Measurements from ENCODE around the gene FLT3. TPM values are rescaled to one million over a fixed set of nuclear protein-coding genes. Genes with fewer than 3 reads are reported as not detected.

The FLT3 gene
- total and polyA plus RNA-seq, 7 donors, result 0.23 to 3.5 (median 2.0) TPM; not detected in 1

DNA sequence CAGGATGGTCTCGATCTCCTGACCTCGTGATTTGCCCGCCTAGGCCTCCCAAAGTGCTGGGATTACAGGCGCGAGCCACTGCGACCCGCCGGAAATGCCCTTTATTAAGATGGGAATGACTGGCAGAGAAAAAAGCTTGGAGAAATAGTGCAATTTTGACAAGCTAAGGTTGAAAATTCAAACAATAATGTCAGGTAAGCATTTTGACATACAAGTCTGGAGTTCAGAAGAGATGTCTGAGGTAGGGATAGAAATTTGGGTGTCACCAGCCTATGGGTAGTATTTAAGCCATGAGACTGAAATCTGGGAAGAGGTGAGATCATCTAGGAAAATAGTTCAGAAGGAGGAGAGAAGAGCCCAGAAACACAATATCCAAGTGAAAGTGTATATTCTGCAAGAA is 20.8 kb upstream of the FLT3 start:
- H3K4me3 ChIP-seq, result no peak overlapping the region
- DNase-seq, result no peak
- peaks cover 0 to 6% (median 0%) of the 10 kb centered on the region in 4 donors for H3K4me1 ChIP-seq
- peaks cover 0 to 19% (median 0%) of the 10 kb centered on the region in 3 donors for H3K27me3 ChIP-seq
- no peak overlapping the region for H3K27ac ChIP-seq
- intact Hi-C loops (cut with DNase I), result no loop called here
- H3K36me3 ChIP-seq, result no peaks in the 10 kb centered on the region
- no peaks in the 10 kb centered on the region for H3K9me3 ChIP-seq
- TF ChIP-seq POLR2A (IDR thresholded peaks at IDR 0.05) (no peak), EP300 (IDR thresholded peaks at IDR 0.05) (no peak), CTCF (IDR thresholded peaks at IDR 0.05) (no peak), POLR2AphosphoS5 (IDR thresholded peaks at IDR 0.05) (no peak)
- WGBS, 2 donors, result 96% methylated on average over 8 of the region's 8 CpGs

DNA sequence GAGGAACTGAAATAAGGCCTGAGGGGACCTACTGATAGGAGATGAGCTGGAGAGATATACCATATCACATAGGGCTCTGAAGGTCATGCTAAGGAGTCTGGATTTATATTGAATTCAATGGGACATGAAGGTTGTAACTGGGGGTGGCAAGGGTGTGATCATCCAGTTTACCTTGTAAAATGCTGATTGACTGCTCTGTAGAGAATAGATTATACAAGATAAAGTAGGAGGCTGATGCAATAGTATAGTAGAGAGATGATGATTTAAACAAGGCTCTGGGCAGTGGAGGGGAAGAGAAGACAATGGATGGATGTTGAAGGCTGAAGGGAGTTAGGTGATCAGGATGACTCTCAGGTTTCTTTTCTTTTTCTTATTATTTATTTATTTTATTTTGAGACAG is 19.9 kb upstream of the FLT3 start:
- intact Hi-C loops (cut with DNase I), result no loop called here
- Histone ChIP-seq H3K4me1 (peaks cover 0 to 6% (median 0%) of the 10 kb centered on the region in 4 donors), H3K36me3 (no peaks in the 10 kb centered on the region), H3K27me3 (peaks cover 0 to 19% (median 0%) of the 10 kb centered on the region in 3 donors), H3K4me3 (no peak overlapping the region), H3K9me3 (no peaks in the 10 kb centered on the region), H3K27ac (no peak overlapping the region)
- TF ChIP-seq POLR2A (IDR thresholded peaks at IDR 0.05) (no peak), EP300 (IDR thresholded peaks at IDR 0.05) (no peak), POLR2AphosphoS5 (IDR thresholded peaks at IDR 0.05) (no peak), CTCF (IDR thresholded peaks at IDR 0.05) (no peak)
- no peak for DNase-seq

DNA sequence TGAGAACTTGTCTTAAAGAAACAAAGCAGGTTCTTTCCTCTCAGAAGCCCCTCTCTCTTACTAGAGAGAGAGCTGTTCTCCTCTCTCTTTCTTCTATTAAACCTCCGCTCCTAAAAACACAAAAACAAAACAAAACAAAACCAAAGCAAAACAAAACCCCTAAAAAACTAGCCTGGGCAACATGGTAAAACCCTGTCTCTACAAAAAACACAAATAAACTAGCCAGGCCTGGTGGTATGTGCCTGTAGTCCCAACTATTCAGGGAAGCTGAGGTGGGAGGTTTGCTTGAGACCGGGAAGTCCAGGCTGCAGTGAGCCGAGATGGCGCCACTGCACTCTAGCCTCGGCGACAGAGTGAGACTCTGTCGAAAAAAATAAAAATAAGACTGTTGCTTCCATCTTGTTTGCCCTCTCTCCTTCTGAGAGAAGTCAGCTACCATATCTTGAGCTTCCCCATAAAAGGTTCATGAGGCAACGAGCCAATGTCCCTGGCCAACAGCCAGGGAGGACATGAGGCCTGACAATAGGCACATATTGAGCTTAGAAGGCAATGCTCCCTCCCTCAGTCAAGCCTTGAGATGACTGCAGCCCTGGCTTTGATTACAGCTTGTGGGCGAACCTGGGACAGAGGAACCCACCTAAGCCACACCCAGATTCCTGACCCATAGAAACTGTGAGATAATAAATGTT is 17.5 kb upstream of the FLT3 start:
- DNase-seq, result no peak
- H3K9me3 ChIP-seq, result no peaks in the 10 kb centered on the region
- peaks cover 0 to 6% (median 0%) of the 10 kb centered on the region in 4 donors for H3K4me1 ChIP-seq
- TF ChIP-seq POLR2A (IDR thresholded peaks at IDR 0.05) (no peak), CTCF (IDR thresholded peaks at IDR 0.05) (no peak), POLR2AphosphoS5 (IDR thresholded peaks at IDR 0.05) (no peak), EP300 (IDR thresholded peaks at IDR 0.05) (no peak)
- WGBS, 2 donors, result 65 to 77% methylated on average over 9 of the region's 9 CpGs
- no peak overlapping the region for H3K27ac ChIP-seq
- peaks cover 0 to 16% (median 0%) of the 10 kb centered on the region in 3 donors for H3K27me3 ChIP-seq
- no peak overlapping the region for H3K4me3 ChIP-seq
- intact Hi-C loops (cut with DNase I), result no loop called here
- no peaks in the 10 kb centered on the region for H3K36me3 ChIP-seq

DNA sequence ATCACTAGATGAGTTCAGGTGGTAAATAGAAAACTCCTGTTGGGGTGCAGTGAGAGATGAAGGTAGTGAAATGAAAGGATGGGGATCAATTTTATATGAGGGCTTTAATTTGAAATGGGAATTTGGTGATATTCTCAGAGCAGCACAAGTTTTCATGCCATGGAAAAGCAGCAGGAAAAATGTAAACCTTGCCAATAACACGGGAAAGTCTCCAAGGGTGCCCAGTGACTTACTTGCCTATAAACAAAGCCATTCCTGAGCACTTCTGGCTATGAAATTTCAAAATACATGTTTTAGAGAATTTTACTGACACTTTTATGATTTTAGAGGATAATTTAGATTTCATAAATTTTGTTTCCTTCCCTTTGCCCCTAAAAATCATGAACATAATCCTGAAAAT is 16.4 kb upstream of the FLT3 start:
- Histone ChIP-seq H3K36me3 (no peaks in the 10 kb centered on the region), H3K27ac (no peak overlapping the region), H3K9me3 (no peaks in the 10 kb centered on the region), H3K27me3 (peaks cover 0 to 16% (median 0%) of the 10 kb centered on the region in 3 donors), H3K4me1 (peaks cover 0 to 6% (median 0%) of the 10 kb centered on the region in 4 donors), H3K4me3 (no peak overlapping the region)
- 80 to 84% methylated on average over 1 of the region's 1 CpG for WGBS, 2 donors
- DNase-seq, result no peak
- intact Hi-C loops (cut with DNase I), result no loop called here
- TF ChIP-seq POLR2A (IDR thresholded peaks at IDR 0.05), result no peak
- TF ChIP-seq EP300 (IDR thresholded peaks at IDR 0.05), result no peak
- no peak for TF ChIP-seq CTCF (IDR thresholded peaks at IDR 0.05)
- no peak for TF ChIP-seq POLR2AphosphoS5 (IDR thresholded peaks at IDR 0.05)

- intact Hi-C loops (cut with DNase I), result no loop called here
- Histone ChIP-seq H3K27me3 (no peaks in the 10 kb centered on the region), H3K4me3 (no peak overlapping the region), H3K27ac (no peak overlapping the region), H3K9me3 (no peaks in the 10 kb centered on the region), H3K4me1 (no peaks in the 10 kb centered on the region), H3K36me3 (no peaks in the 10 kb centered on the region)
- 67 to 81% methylated on average over 3 of the region's 3 CpGs for WGBS, 2 donors
- TF ChIP-seq CTCF (IDR thresholded peaks at IDR 0.05) (no peak), EP300 (IDR thresholded peaks at IDR 0.05) (no peak), POLR2A (IDR thresholded peaks at IDR 0.05) (no peak), POLR2AphosphoS5 (IDR thresholded peaks at IDR 0.05) (no peak)
- no peak for DNase-seq
Observed at GRCh38 chr13:28110414-28110813, 10.0 kb upstream of the FLT3 start.

Data from sigmoid colon (tissue), 7 donors.